ENCODE results near the gene TTL. TPM values are rescaled to one million over a fixed set of nuclear protein-coding genes. Genes with fewer than 3 reads are reported as not detected.

Gene TTL
- total and polyA plus RNA-seq, 4 donors = 9.8 to 46.6 (median 23.3) TPM

GRCh38 chr2:112463256-112463655 lies 18.7 kb upstream of the TTL start:
- DNase-seq (no peak), ATAC-seq (ENCODE audit: low FRiP score) (no peak)
- Histone ChIP-seq H3K9me3 (ENCODE audit: control insufficient read depth, low read length) (no peaks in the 10 kb centered on the region), H3K36me3 (ENCODE audit: control insufficient read depth in 1 of 2, insufficient read depth in 2 of 2, low read length in 1 of 2) (no peaks in the 10 kb centered on the region), H3K27ac (ENCODE audit: low read depth in 1 of 2, low read length in 2 of 2) (no peak overlapping the region), H3K27me3 (ENCODE audit: control insufficient read depth in 1 of 2, insufficient read depth in 2 of 2, low read length in 1 of 2) (no peaks in the 10 kb centered on the region), H3K4me3 (ENCODE audit: low read length in 2 of 2) (no peak overlapping the region), H3K4me1 (ENCODE audit: control insufficient read depth in 1 of 2, insufficient read depth in 2 of 2, low read length in 2 of 2) (no peaks in the 10 kb centered on the region)
- WGBS, 2 donors = 87 to 100% methylated on average over 1 of the region's 1 CpG
- intact Hi-C loops (cut with DNase I) = no loop called here

GRCh38 chr2:112465382-112465781 lies 16.6 kb upstream of the TTL start:
- H3K36me3 ChIP-seq (ENCODE audit: control insufficient read depth in 1 of 2, insufficient read depth in 2 of 2, low read length in 1 of 2) = no peaks in the 10 kb centered on the region
- ATAC-seq (ENCODE audit: low FRiP score) (no peak), DNase-seq (no peak)
- H3K9me3 ChIP-seq (ENCODE audit: control insufficient read depth, low read length) = no peaks in the 10 kb centered on the region
- H3K27me3 ChIP-seq (ENCODE audit: control insufficient read depth in 1 of 2, insufficient read depth in 2 of 2, low read length in 1 of 2) = no peaks in the 10 kb centered on the region
- H3K27ac ChIP-seq (ENCODE audit: low read depth in 1 of 2, low read length in 2 of 2) = no peak overlapping the region
- intact Hi-C loops (cut with DNase I) = no loop called here
- H3K4me3 ChIP-seq (ENCODE audit: low read length in 2 of 2) = no peak overlapping the region
- WGBS, 2 donors = 75 to 78% methylated on average over 3 of the region's 3 CpGs
- no peaks in the 10 kb centered on the region for H3K4me1 ChIP-seq (ENCODE audit: control insufficient read depth in 1 of 2, insufficient read depth in 2 of 2, low read length in 2 of 2)

GRCh38 chr2:112472547-112473263 lies 9.3 kb upstream of the TTL start:
- H3K27ac ChIP-seq (ENCODE audit: low read depth in 1 of 2, low read length in 2 of 2) = no peak overlapping the region
- H3K4me3 ChIP-seq (ENCODE audit: low read length in 2 of 2) = no peak overlapping the region
- 91 to 93% methylated on average over 6 of the region's 6 CpGs for WGBS, 2 donors
- H3K36me3 ChIP-seq (ENCODE audit: control insufficient read depth in 1 of 2, insufficient read depth in 2 of 2, low read length in 1 of 2) = no peaks in the 10 kb centered on the region
- H3K4me1 ChIP-seq (ENCODE audit: control insufficient read depth in 1 of 2, insufficient read depth in 2 of 2, low read length in 2 of 2) = no peaks in the 10 kb centered on the region
- no peak for DNase-seq
- H3K9me3 ChIP-seq (ENCODE audit: control insufficient read depth, low read length) = no peaks in the 10 kb centered on the region
- intact Hi-C loops (cut with DNase I) = no loop called here
- H3K27me3 ChIP-seq (ENCODE audit: control insufficient read depth in 1 of 2, insufficient read depth in 2 of 2, low read length in 1 of 2) = no peaks in the 10 kb centered on the region
- ATAC-seq (ENCODE audit: low FRiP score) = no peak

- Histone ChIP-seq H3K4me3 (ENCODE audit: low read length in 2 of 2) (no peak overlapping the region), H3K36me3 (ENCODE audit: control insufficient read depth in 1 of 2, insufficient read depth in 2 of 2, low read length in 1 of 2) (no peaks in the 10 kb centered on the region)
- DNase-seq = no peak
These were observed 7.0 kb upstream of the TTL start for GRCh38 chr2:112474844-112475486.

GRCh38 chr2:112476434-112476833 lies 5.5 kb upstream of the TTL start:
- intact Hi-C loops (cut with DNase I) = no loop called here
- ATAC-seq (ENCODE audit: low FRiP score) = no peak
- no peak for DNase-seq
- H3K36me3 ChIP-seq (ENCODE audit: control insufficient read depth in 1 of 2, insufficient read depth in 2 of 2, low read length in 1 of 2) = no peaks in the 10 kb centered on the region
- 74 to 81% methylated on average over 7 of the region's 7 CpGs for WGBS, 2 donors
- H3K27ac ChIP-seq (ENCODE audit: low read depth in 1 of 2, low read length in 2 of 2) = no peak overlapping the region
- H3K4me3 ChIP-seq (ENCODE audit: low read length in 2 of 2) = no peak overlapping the region
- no peaks in the 10 kb centered on the region for H3K9me3 ChIP-seq (ENCODE audit: control insufficient read depth, low read length)
- no peaks in the 10 kb centered on the region for H3K4me1 ChIP-seq (ENCODE audit: control insufficient read depth in 1 of 2, insufficient read depth in 2 of 2, low read length in 2 of 2)
- no peaks in the 10 kb centered on the region for H3K27me3 ChIP-seq (ENCODE audit: control insufficient read depth in 1 of 2, insufficient read depth in 2 of 2, low read length in 1 of 2)

More at GRCh38 chr2:112474844-112475486, 7.0 kb upstream of the TTL start:
- Histone ChIP-seq H3K9me3 (ENCODE audit: control insufficient read depth, low read length) (no peaks in the 10 kb centered on the region), H3K27me3 (ENCODE audit: control insufficient read depth in 1 of 2, insufficient read depth in 2 of 2, low read length in 1 of 2) (no peaks in the 10 kb centered on the region), H3K4me1 (ENCODE audit: control insufficient read depth in 1 of 2, insufficient read depth in 2 of 2, low read length in 2 of 2) (no peaks in the 10 kb centered on the region), H3K27ac (ENCODE audit: low read depth in 1 of 2, low read length in 2 of 2) (no peak overlapping the region)
- intact Hi-C loops (cut with DNase I) = no loop called here
- ATAC-seq (ENCODE audit: low FRiP score) = no peak
- 79 to 80% methylated on average over 6 of the region's 6 CpGs for WGBS, 2 donors

- no peaks in the 10 kb centered on the region for H3K36me3 ChIP-seq (ENCODE audit: control insufficient read depth in 1 of 2, insufficient read depth in 2 of 2, low read length in 1 of 2)
- no peak for ATAC-seq (ENCODE audit: low FRiP score)
- 19 to 21% methylated on average over 20 of the region's 20 CpGs for WGBS, 2 donors
- H3K4me3 ChIP-seq (ENCODE audit: low read length in 2 of 2) = no peak overlapping the region
- H3K27ac ChIP-seq (ENCODE audit: low read depth in 1 of 2, low read length in 2 of 2) = no peak overlapping the region
- H3K4me1 ChIP-seq (ENCODE audit: control insufficient read depth in 1 of 2, insufficient read depth in 2 of 2, low read length in 2 of 2) = no peaks in the 10 kb centered on the region
- no peaks in the 10 kb centered on the region for H3K27me3 ChIP-seq (ENCODE audit: control insufficient read depth in 1 of 2, insufficient read depth in 2 of 2, low read length in 1 of 2)
- H3K9me3 ChIP-seq (ENCODE audit: control insufficient read depth, low read length) = no peaks in the 10 kb centered on the region
- intact Hi-C loops (cut with DNase I) = loop anchor here (5.0 to 10.0 kb wide), 2 partner anchors 102 to 104 kb away; partner anchors contain the start of gene CHCHD5 (in 2 of the 2)
- DNase-seq = no peak
These were observed 1.4 kb upstream of the TTL start for GRCh38 chr2:112480530-112481049.

- intact Hi-C loops (cut with DNase I) = loop anchor here (5.0 to 10.0 kb wide), 2 partner anchors 101 to 104 kb away; partner anchors contain the start of gene CHCHD5 (in 2 of the 2)
- DNase-seq (peak; percentile 89 to 94), ATAC-seq (ENCODE audit: low FRiP score) (peak; percentile 92)
- Histone ChIP-seq H3K4me1 (ENCODE audit: control insufficient read depth in 1 of 2, insufficient read depth in 2 of 2, low read length in 2 of 2) (no peaks in the 10 kb centered on the region), H3K36me3 (ENCODE audit: control insufficient read depth in 1 of 2, insufficient read depth in 2 of 2, low read length in 1 of 2) (no peaks in the 10 kb centered on the region), H3K27me3 (ENCODE audit: control insufficient read depth in 1 of 2, insufficient read depth in 2 of 2, low read length in 1 of 2) (no peaks in the 10 kb centered on the region), H3K9me3 (ENCODE audit: control insufficient read depth, low read length) (no peaks in the 10 kb centered on the region), H3K27ac (ENCODE audit: low read depth in 1 of 2, low read length in 2 of 2) (peak overlapping the region in 1 of 2 donors; percentile 30), H3K4me3 (ENCODE audit: low read length in 2 of 2) (peak overlapping the region; percentile 92 to 95)
- WGBS, 2 donors = 0 to 1% methylated on average over 19 of the region's 19 CpGs
These were observed 867 bp upstream of the TTL start for GRCh38 chr2:112481050-112481527.

GRCh38 chr2:112482309-112483041 lies 519 bp downstream of the TTL start:
- peak; percentile 50 to 80 for DNase-seq
- peak; percentile 39 for ATAC-seq (ENCODE audit: low FRiP score)
- intact Hi-C loops (cut with DNase I) = loop anchor here (2.0 to 10.0 kb wide), 4 partner anchors 58 to 102 kb away; partner anchors contain the start of genes CHCHD5 (in 2 of the 2) and POLR1B (in 1 of the 2)

More at GRCh38 chr2:112482309-112483041, 519 bp downstream of the TTL start:
- Histone ChIP-seq H3K9me3 (ENCODE audit: control insufficient read depth, low read length) (no peaks in the 10 kb centered on the region), H3K27me3 (ENCODE audit: control insufficient read depth in 1 of 2, insufficient read depth in 2 of 2, low read length in 1 of 2) (no peaks in the 10 kb centered on the region), H3K4me3 (ENCODE audit: low read length in 2 of 2) (peak overlapping the region; percentile 92 to 95), H3K4me1 (ENCODE audit: control insufficient read depth in 1 of 2, insufficient read depth in 2 of 2, low read length in 2 of 2) (no peaks in the 10 kb centered on the region), H3K36me3 (ENCODE audit: control insufficient read depth in 1 of 2, insufficient read depth in 2 of 2, low read length in 1 of 2) (no peaks in the 10 kb centered on the region), H3K27ac (ENCODE audit: low read depth in 1 of 2, low read length in 2 of 2) (peak overlapping the region; percentile 8 to 89)
- 0% methylated on average over 74 to 77 of the region's 77 CpGs for WGBS, 2 donors

Data from aorta (tissue), 5 donors.